Measurements from ENCODE around the gene EIF2S2. TPM values are rescaled to one million over a fixed set of nuclear protein-coding genes. Genes with fewer than 3 reads are reported as not detected.

Gene EIF2S2
- total RNA-seq, 1 experiment from 2014 or later = 179 TPM

DNA sequence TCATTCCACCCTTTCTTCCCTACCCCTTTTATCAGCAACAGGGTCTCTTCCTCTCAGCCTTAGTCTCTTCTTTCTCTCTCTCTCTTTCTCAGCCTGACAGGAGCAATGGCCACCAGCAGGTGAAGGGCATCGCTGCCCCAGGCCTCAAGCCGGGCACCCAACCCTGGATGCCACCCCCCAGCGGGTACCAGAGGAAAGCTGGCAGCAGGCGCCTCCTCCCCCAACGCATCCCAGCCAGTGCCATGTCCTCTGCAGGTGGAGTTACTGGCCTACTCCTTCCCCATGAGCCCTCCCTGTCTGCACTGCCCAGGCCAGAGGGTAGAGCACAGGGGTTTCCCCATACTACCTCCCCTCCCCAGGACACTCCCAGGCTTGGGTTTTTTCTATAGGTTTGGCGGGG lies 32.2 kb downstream of the EIF2S2 start:
- TF ChIP-seq, protein P1, sequence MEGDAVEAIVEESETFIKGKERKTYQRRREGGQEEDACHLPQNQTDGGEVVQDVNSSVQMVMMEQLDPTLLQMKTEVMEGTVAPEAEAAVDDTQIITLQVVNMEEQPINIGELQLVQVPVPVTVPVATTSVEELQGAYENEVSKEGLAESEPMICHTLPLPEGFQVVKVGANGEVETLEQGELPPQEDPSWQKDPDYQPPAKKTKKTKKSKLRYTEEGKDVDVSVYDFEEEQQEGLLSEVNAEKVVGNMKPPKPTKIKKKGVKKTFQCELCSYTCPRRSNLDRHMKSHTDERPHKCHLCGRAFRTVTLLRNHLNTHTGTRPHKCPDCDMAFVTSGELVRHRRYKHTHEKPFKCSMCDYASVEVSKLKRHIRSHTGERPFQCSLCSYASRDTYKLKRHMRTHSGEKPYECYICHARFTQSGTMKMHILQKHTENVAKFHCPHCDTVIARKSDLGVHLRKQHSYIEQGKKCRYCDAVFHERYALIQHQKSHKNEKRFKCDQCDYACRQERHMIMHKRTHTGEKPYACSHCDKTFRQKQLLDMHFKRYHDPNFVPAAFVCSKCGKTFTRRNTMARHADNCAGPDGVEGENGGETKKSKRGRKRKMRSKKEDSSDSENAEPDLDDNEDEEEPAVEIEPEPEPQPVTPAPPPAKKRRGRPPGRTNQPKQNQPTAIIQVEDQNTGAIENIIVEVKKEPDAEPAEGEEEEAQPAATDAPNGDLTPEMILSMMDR (IDR thresholded peaks at IDR 0.05; ENCODE audit: unreplicated experiment) = no peak
- Mint-ChIP-seq H3K36me3 (ENCODE audit: insufficient read depth, unreplicated experiment) (peaks cover 47% of the 10 kb centered on the region), H3K4me3 (ENCODE audit: low read depth, unreplicated experiment) (no peak overlapping the region), H3K4me1 (ENCODE audit: low read depth, unreplicated experiment) (peaks cover 24% of the 10 kb centered on the region), H3K27ac (ENCODE audit: unreplicated experiment) (no peak overlapping the region), H3K9me3 (ENCODE audit: low read depth, unreplicated experiment) (no peaks in the 10 kb centered on the region), H3K27me3 (ENCODE audit: unreplicated experiment) (no peaks in the 10 kb centered on the region)
- intact Hi-C loops (cut with micrococcal nuclease; ENCODE audit: unreplicated experiment) = no loop called here
- DNase-seq = no peak
- no TSS peak for BruUV-seq (replicated peaks)
- CTCF ChIA-PET = no interaction called here

DNA sequence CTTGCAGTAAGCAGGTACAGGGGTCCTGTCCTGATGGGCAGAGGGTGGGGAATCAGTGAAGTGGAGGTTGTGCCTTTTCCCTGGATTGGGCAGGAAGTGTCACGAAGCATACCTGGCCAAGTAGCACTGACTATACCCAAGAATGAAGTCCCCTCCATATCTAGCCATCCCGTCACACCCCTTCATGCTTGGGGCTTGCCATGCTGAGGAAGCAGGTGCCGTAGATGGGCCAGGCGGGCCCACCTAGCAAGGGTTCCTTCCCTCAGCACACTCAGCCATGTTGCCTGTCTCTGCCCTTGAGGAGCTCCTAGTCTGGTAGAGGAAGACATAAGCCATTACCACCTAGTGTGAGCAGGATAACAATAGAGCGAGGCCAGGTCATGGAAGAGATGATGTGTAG lies 33.5 kb downstream of the EIF2S2 start:
- no TSS peak for BruUV-seq (replicated peaks)
- Mint-ChIP-seq H3K4me1 (ENCODE audit: low read depth, unreplicated experiment) (peaks cover 17% of the 10 kb centered on the region), H3K36me3 (ENCODE audit: insufficient read depth, unreplicated experiment) (peaks cover 39% of the 10 kb centered on the region), H3K4me3 (ENCODE audit: low read depth, unreplicated experiment) (no peak overlapping the region), H3K27me3 (ENCODE audit: unreplicated experiment) (no peaks in the 10 kb centered on the region), H3K9me3 (ENCODE audit: low read depth, unreplicated experiment) (no peaks in the 10 kb centered on the region), H3K27ac (ENCODE audit: unreplicated experiment) (peak overlapping the region; percentile 2)
- no peak for DNase-seq
- TF ChIP-seq, protein P1 (IDR thresholded peaks at IDR 0.05; ENCODE audit: unreplicated experiment) = no peak
- intact Hi-C loops (cut with micrococcal nuclease; ENCODE audit: unreplicated experiment) = no loop called here
- CTCF ChIA-PET = interaction anchor here (0.5 kb wide), 1 partner anchor 16 kb away, joined by 3 read pairs; no protein-coding TSS in a partner anchor

DNA sequence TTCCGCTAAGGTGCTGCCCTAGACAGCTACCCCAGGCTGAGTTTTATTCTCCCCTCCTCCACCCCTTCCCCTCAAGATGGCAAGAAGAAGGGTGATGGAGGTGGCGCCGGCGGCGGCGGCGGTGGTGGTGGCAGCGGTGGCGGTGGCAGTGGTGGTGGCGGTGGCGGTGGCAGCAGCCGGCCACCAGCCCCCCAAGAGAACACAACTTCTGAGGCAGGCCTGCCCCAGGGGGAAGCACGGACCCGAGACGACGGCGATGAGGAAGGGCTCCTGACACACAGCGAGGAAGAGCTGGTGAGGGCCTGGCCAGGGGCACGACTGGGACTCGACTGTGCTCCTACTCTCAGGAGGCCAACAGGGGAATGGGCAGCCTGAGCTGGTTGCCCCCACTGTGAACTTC lies 35.1 kb downstream of the EIF2S2 start:
- intact Hi-C loops (cut with micrococcal nuclease; ENCODE audit: unreplicated experiment) = no loop called here
- peaks cover 45% of the 10 kb centered on the region for H3K36me3 Mint-ChIP-seq (ENCODE audit: insufficient read depth, unreplicated experiment)
- no peak overlapping the region for H3K27ac Mint-ChIP-seq (ENCODE audit: unreplicated experiment)
- no peaks in the 10 kb centered on the region for H3K27me3 Mint-ChIP-seq (ENCODE audit: unreplicated experiment)
- CTCF ChIA-PET = interaction anchor here (1.2 kb wide), 1 partner anchor 218 kb away, joined by 3 read pairs; no protein-coding TSS in a partner anchor
- no TSS peak for BruUV-seq (replicated peaks)
- no peaks in the 10 kb centered on the region for H3K9me3 Mint-ChIP-seq (ENCODE audit: low read depth, unreplicated experiment)
- TF ChIP-seq, protein P1 (IDR thresholded peaks at IDR 0.05; ENCODE audit: unreplicated experiment) = no peak
- H3K4me1 Mint-ChIP-seq (ENCODE audit: low read depth, unreplicated experiment) = peaks cover 13% of the 10 kb centered on the region
- H3K4me3 Mint-ChIP-seq (ENCODE audit: low read depth, unreplicated experiment) = no peak overlapping the region
- no peak for DNase-seq

DNA sequence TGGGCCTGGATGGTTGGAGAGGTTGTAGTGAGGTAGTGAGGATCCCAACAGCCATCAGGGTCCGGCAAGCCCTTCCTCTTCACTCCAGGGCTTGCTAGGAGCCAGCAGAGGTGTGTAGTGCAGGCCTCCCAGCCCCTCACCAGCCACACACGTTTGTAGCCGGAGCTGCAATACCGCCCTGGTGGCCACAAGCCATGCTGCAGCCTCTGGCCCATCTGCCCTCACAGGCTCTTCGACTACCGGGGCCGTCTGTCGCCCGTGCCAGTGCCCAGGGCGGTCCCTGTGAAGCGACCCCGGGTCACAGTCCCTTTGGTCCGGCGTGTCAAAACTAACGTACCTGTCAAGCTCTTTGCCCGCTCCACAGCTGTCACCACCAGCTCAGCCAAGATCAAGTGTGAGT lies 36.4 kb downstream of the EIF2S2 start:
- TF ChIP-seq, protein P1 (IDR thresholded peaks at IDR 0.05; ENCODE audit: unreplicated experiment) = peak; percentile 43
- no peak for DNase-seq
- no TSS peak for BruUV-seq (replicated peaks)
- CTCF ChIA-PET = interaction anchor here (0.5 kb wide), 1 partner anchor 463 kb away, joined by 5 read pairs; no protein-coding TSS in a partner anchor
- peaks cover 43% of the 10 kb centered on the region for H3K36me3 Mint-ChIP-seq (ENCODE audit: insufficient read depth, unreplicated experiment)
- H3K4me3 Mint-ChIP-seq (ENCODE audit: low read depth, unreplicated experiment) = no peak overlapping the region
- no peaks in the 10 kb centered on the region for H3K27me3 Mint-ChIP-seq (ENCODE audit: unreplicated experiment)
- no peak overlapping the region for H3K27ac Mint-ChIP-seq (ENCODE audit: unreplicated experiment)
- no peaks in the 10 kb centered on the region for H3K9me3 Mint-ChIP-seq (ENCODE audit: low read depth, unreplicated experiment)
- intact Hi-C loops (cut with micrococcal nuclease; ENCODE audit: unreplicated experiment) = no loop called here
- peaks cover 2% of the 10 kb centered on the region for H3K4me1 Mint-ChIP-seq (ENCODE audit: low read depth, unreplicated experiment)
